Neural cell (in vitro differentiated cells): Measurements from ENCODE around the gene CYP4F8. TPM values are rescaled to one million over a fixed set of nuclear protein-coding genes. Genes with fewer than 3 reads are reported as not detected.

Source experiments
- H2AFZ ChIP-seq: fragments of 200-600, 300-800 bp; sonication (generic), shearing (Covaris generic); 2 replicates; pipeline ENCODE4 v1.6.0; 2014; ENCODE audit warnings: low read depth, mild to moderate bottlenecking, antibody characterized with exemption, low read length, moderate library complexity
- H3F3A ChIP-seq: fragments of 200-600 bp; shearing (Covaris generic); 2 replicates; pipeline ENCODE4 v1.6.1; 2016; ENCODE audit warnings: mild to moderate bottlenecking, moderate library complexity, mixed read lengths, antibody characterized with exemption, low read length; ENCODE audit not compliant: insufficient read depth, poor library complexity, severe bottlenecking
- H3K27ac ChIP-seq: fragments of 200-600, 300-800 bp; sonication (generic), shearing (Covaris generic); 2 replicates; pipeline ENCODE4 v1.5.1; 2014; ENCODE audit warnings: mild to moderate bottlenecking, low read length, moderate library complexity
- H3K27me3 ChIP-seq: fragments of 300-800, 200-600 bp; sonication (generic), shearing (Covaris generic); 2 replicates; pipeline ENCODE4 v1.6.0; 2014; ENCODE audit warnings: mild to moderate bottlenecking, low read depth, low read length, moderate library complexity; ENCODE audit not compliant: insufficient read depth
- H3K36me3 ChIP-seq: fragments of 300-800, 200-600 bp; sonication (generic), shearing (Covaris generic); 2 replicates; pipeline ENCODE4 v1.5.1; 2014; ENCODE audit warnings: mild to moderate bottlenecking, antibody characterized with exemption, low read length, moderate library complexity; ENCODE audit not compliant: insufficient read depth
- H3K4me2 ChIP-seq: fragments of 300-800, 200-600 bp; sonication (generic), shearing (Covaris generic); 2 replicates; pipeline ENCODE4 v1.6.0; 2014; ENCODE audit warnings: mild to moderate bottlenecking, low read length
- H3K4me3 ChIP-seq: fragments of 300-800, 200-600 bp; sonication (generic), shearing (Covaris generic); 2 replicates; pipeline ENCODE4 v1.5.1; 2014; ENCODE audit warnings: mild to moderate bottlenecking, low read length, moderate library complexity
- H3K79me2 ChIP-seq: fragments of 200-600 bp; shearing (Covaris generic); replicated peaks from 2 replicates; pipeline ENCODE4 v1.6.0; 2014; ENCODE audit warnings: mild to moderate bottlenecking, low read length, moderate library complexity; ENCODE audit not compliant: insufficient read depth
- H3K9ac ChIP-seq: fragments of 300-800, 200-600 bp; sonication (generic), shearing (Covaris generic); 2 replicates; pipeline ENCODE4 v1.6.1; 2016; ENCODE audit warnings: mild to moderate bottlenecking, low read length, mixed read lengths
- H3K9me2 ChIP-seq: fragments of 200-600 bp; shearing (Covaris generic); 2 replicates; pipeline ENCODE4 v1.6.1; 2016; ENCODE audit warnings: mild to moderate bottlenecking, low read length, mixed read lengths; ENCODE audit not compliant: insufficient read depth
- H3K9me3 ChIP-seq: fragments of 200-600, 300-800 bp; sonication (generic), shearing (Covaris generic); 2 replicates; pipeline ENCODE4 v1.6.1; 2016; ENCODE audit warnings: mild to moderate bottlenecking, mixed run types, low read length, moderate library complexity, mixed read lengths
- H4K20me1 ChIP-seq: fragments of 200-600 bp; shearing (Covaris generic); 2 replicates; pipeline ENCODE4 v1.6.1; 2016; ENCODE audit warnings: mild to moderate bottlenecking, mixed run types; ENCODE audit not compliant: insufficient read depth
- EP300 ChIP-seq: fragments of 450-650 bp; conservative IDR thresholded peaks from 2 replicates; pipeline ENCODE4 v1.6.1; 2014; ENCODE audit warnings: antibody characterized with exemption, mild to moderate bottlenecking, moderate library complexity; ENCODE audit not compliant: poor library complexity, severe bottlenecking
- EZH2 ChIP-seq: fragments of 200-600, 300-800 bp; shearing (Covaris generic), sonication (generic); IDR thresholded peaks from 2 replicates; pipeline ENCODE4 v1.6.1; 2014; ENCODE audit warnings: antibody characterized with exemption, low read length, borderline replicate concordance, mild to moderate bottlenecking; ENCODE audit not compliant: insufficient read depth, poor library complexity, severe bottlenecking
- MXI1 ChIP-seq: fragments of 450-650 bp; conservative IDR thresholded peaks from 2 replicates; pipeline ENCODE4 v1.6.1; 2014; ENCODE audit warnings: antibody characterized with exemption, mild to moderate bottlenecking; ENCODE audit not compliant: poor library complexity, severe bottlenecking
- POLR2AphosphoS5 ChIP-seq: IDR thresholded peaks from 2 replicates; pipeline ENCODE4 v1.6.1; 2012
- RAD21 ChIP-seq: fragments of 450-650 bp; conservative IDR thresholded peaks from 2 replicates; pipeline ENCODE4 v1.6.1; 2014; ENCODE audit warnings: antibody characterized with exemption, mild to moderate bottlenecking, moderate library complexity
- SMC3 ChIP-seq: fragments of 450-650 bp; conservative IDR thresholded peaks from 2 replicates; pipeline ENCODE4 v1.6.1; 2014; ENCODE audit warnings: antibody characterized with exemption, mild to moderate bottlenecking, moderate library complexity; ENCODE audit not compliant: poor library complexity
- TAF1 ChIP-seq: IDR thresholded peaks from 2 replicates; pipeline ENCODE4 v1.6.1; 2012; ENCODE audit warnings: low read depth
- polyA plus RNA-seq: library from polyadenylated mRNA; depleted of rRNA; stranded (reverse); fragments of >200 nt; gene quantifications from 2 replicates; pipeline ENCODE4 v1.2.3, GENCODE V29; 2014
- TF ChIP-seq, protein P1 (sequence below): IDR thresholded peaks from 2 replicates; pipeline ENCODE4 v1.6.1; 2012; ENCODE audit warnings: borderline replicate concordance
- TF ChIP-seq, protein P2 (sequence below): fragments of 450-650 bp; IDR thresholded peaks from 2 replicates; pipeline ENCODE4 v1.5.1; 2014; ENCODE audit warnings: antibody characterized with exemption, mild to moderate bottlenecking, moderate library complexity; ENCODE audit not compliant: poor library complexity, severe bottlenecking

The CYP4F8 gene
- polyA plus RNA-seq, 1 donor from 2014 or later: not detected

DNA sequence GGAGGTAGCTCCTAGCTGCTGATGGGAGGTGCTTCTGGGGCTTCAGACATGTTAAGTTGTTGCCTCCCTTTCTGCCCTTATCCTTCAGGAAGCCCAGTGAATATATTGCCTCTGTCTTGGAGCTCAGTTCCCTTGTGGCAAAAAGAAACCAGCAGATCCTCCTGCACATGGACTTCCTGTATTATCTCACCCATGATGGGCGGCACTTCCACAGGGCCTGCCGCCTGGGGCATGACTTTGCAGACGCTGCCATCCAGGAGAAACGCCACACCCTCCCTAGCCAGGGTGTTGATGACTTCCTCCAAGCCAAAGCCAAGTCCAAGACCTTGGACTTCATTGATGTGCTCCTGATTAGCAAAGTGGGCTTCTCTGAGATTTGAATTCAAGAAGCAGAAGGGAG, 51.9 kb downstream of the CYP4F8 start:
- peaks cover 10% of the 10 kb centered on the region for H3K9me3 ChIP-seq
- H3K36me3 ChIP-seq: no peaks in the 10 kb centered on the region
- H3K9ac ChIP-seq: no peak overlapping the region
- no peaks in the 10 kb centered on the region for H3K27me3 ChIP-seq
- no peak overlapping the region for H3K27ac ChIP-seq
- no peaks in the 10 kb centered on the region for H3K79me2 ChIP-seq
- H2AFZ ChIP-seq: no peak overlapping the region
- TF ChIP-seq, protein P1, sequence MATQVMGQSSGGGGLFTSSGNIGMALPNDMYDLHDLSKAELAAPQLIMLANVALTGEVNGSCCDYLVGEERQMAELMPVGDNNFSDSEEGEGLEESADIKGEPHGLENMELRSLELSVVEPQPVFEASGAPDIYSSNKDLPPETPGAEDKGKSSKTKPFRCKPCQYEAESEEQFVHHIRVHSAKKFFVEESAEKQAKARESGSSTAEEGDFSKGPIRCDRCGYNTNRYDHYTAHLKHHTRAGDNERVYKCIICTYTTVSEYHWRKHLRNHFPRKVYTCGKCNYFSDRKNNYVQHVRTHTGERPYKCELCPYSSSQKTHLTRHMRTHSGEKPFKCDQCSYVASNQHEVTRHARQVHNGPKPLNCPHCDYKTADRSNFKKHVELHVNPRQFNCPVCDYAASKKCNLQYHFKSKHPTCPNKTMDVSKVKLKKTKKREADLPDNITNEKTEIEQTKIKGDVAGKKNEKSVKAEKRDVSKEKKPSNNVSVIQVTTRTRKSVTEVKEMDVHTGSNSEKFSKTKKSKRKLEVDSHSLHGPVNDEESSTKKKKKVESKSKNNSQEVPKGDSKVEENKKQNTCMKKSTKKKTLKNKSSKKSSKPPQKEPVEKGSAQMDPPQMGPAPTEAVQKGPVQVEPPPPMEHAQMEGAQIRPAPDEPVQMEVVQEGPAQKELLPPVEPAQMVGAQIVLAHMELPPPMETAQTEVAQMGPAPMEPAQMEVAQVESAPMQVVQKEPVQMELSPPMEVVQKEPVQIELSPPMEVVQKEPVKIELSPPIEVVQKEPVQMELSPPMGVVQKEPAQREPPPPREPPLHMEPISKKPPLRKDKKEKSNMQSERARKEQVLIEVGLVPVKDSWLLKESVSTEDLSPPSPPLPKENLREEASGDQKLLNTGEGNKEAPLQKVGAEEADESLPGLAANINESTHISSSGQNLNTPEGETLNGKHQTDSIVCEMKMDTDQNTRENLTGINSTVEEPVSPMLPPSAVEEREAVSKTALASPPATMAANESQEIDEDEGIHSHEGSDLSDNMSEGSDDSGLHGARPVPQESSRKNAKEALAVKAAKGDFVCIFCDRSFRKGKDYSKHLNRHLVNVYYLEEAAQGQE: no peak
- no peak for TF ChIP-seq MXI1
- no peak for TF ChIP-seq TAF1
- TF ChIP-seq, protein P2, sequence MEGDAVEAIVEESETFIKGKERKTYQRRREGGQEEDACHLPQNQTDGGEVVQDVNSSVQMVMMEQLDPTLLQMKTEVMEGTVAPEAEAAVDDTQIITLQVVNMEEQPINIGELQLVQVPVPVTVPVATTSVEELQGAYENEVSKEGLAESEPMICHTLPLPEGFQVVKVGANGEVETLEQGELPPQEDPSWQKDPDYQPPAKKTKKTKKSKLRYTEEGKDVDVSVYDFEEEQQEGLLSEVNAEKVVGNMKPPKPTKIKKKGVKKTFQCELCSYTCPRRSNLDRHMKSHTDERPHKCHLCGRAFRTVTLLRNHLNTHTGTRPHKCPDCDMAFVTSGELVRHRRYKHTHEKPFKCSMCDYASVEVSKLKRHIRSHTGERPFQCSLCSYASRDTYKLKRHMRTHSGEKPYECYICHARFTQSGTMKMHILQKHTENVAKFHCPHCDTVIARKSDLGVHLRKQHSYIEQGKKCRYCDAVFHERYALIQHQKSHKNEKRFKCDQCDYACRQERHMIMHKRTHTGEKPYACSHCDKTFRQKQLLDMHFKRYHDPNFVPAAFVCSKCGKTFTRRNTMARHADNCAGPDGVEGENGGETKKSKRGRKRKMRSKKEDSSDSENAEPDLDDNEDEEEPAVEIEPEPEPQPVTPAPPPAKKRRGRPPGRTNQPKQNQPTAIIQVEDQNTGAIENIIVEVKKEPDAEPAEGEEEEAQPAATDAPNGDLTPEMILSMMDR: no peak
- TF ChIP-seq POLR2AphosphoS5: no peak
- no peak for TF ChIP-seq EZH2
- no peak for TF ChIP-seq EP300
- no peaks in the 10 kb centered on the region for H3K9me2 ChIP-seq
- H4K20me1 ChIP-seq: no peaks in the 10 kb centered on the region
- H3K4me3 ChIP-seq: no peak overlapping the region
- no peak overlapping the region for H3K4me2 ChIP-seq
- no peaks in the 10 kb centered on the region for H3F3A ChIP-seq

DNA sequence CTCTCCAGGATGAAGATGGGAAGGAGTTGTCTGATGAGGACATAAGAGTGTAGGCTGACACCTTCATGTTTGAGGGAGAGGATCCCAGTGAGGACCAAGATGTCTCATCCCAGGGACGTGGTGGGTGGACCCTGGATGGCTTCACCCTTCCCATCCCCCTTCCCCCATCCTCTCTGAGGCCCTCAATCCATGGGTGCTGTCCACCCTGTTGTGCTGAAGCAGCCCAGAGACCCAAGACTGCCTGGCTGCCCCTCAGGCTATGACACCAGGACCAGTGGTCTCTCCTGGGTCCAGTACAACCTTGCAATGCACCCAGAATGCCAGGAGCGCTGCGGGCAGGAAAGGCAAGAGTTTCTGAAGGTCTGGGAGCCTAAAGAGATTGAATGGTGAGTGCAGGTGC, 54.4 kb downstream of the CYP4F8 start:
- H3K79me2 ChIP-seq: no peaks in the 10 kb centered on the region
- no peaks in the 10 kb centered on the region for H3F3A ChIP-seq
- H3K4me3 ChIP-seq: no peak overlapping the region
- H3K9me2 ChIP-seq: no peaks in the 10 kb centered on the region
- no peak overlapping the region for H3K4me2 ChIP-seq
- no peaks in the 10 kb centered on the region for H4K20me1 ChIP-seq
- TF ChIP-seq, protein P1: no peak
- no peak for TF ChIP-seq MXI1
- TF ChIP-seq, protein P2: no peak
- TF ChIP-seq RAD21: no peak
- TF ChIP-seq SMC3: no peak
- no peak for TF ChIP-seq POLR2AphosphoS5
- no peak for TF ChIP-seq TAF1
- TF ChIP-seq EP300: no peak
- TF ChIP-seq EZH2: no peak
- H3K36me3 ChIP-seq: no peaks in the 10 kb centered on the region
- peaks cover 10% of the 10 kb centered on the region for H3K9me3 ChIP-seq
- no peaks in the 10 kb centered on the region for H3K27me3 ChIP-seq
- no peak overlapping the region for H3K9ac ChIP-seq
- no peak overlapping the region for H2AFZ ChIP-seq
- H3K27ac ChIP-seq: no peak overlapping the region
